Choroid plexus epithelial cell (primary cell): ENCODE results near the gene SLC6A6.

Source experiments
- DNase-seq: peaks from one replicate; pipeline ENCODE4 v3.0.0-alpha.2; 2010; ENCODE audit warnings: low read depth
- H3K4me3 ChIP-seq: 2 replicates; pipeline ENCODE4 v1.5.1; 2011; ENCODE audit warnings: low read depth, mild to moderate bottlenecking, control low read depth, low read length, moderate library complexity
- CTCF ChIP-seq: conservative IDR thresholded peaks from 2 replicates; pipeline ENCODE4 v1.5.1; 2011; ENCODE audit warnings: low read depth, mild to moderate bottlenecking, control low read depth, inconsistent platforms, low read length, moderate library complexity

Gene SLC6A6

GRCh38 chr3:14397046-14397445, 5.4 kb upstream of the SLC6A6 start:
- H3K4me3 ChIP-seq, result no peak overlapping the region
- no peak for TF ChIP-seq CTCF
- no peak for DNase-seq

- H3K4me3 ChIP-seq, result no peak overlapping the region
- TF ChIP-seq CTCF, result no peak
- no peak for DNase-seq
Measured at GRCh38 chr3:14397531-14397930, 4.9 kb upstream of the SLC6A6 start.

GRCh38 chr3:14397940-14398796, 4.2 kb upstream of the SLC6A6 start:
- no peak overlapping the region for H3K4me3 ChIP-seq
- no peak for TF ChIP-seq CTCF
- no peak for DNase-seq

GRCh38 chr3:14398797-14399106, 3.7 kb upstream of the SLC6A6 start:
- H3K4me3 ChIP-seq, result no peak overlapping the region
- DNase-seq, result no peak
- no peak for TF ChIP-seq CTCF

- DNase-seq, result no peak
- peak overlapping the region; percentile 66 for H3K4me3 ChIP-seq
- no peak for TF ChIP-seq CTCF
Measured at GRCh38 chr3:14401692-14402303, 608 bp upstream of the SLC6A6 start.

- H3K4me3 ChIP-seq, result peak overlapping the region; percentile 66
- DNase-seq, result no peak
- TF ChIP-seq CTCF, result no peak
Measured at GRCh38 chr3:14403619-14404155, 1.3 kb downstream of the SLC6A6 start.
